22Rv1 (cell line): ENCODE measurements around the gene CORO1C.
A peak's percentile ranks its signal among the peaks of the same experiment; 100 is the strongest.

Source experiments
- H3K27ac ChIP-seq: fragments of 450-650 bp; 2 replicates; pipeline ENCODE4 v1.5.1; 2017
- CTCF ChIP-seq: fragments of 450-650 bp; IDR thresholded peaks from 2 replicates; pipeline ENCODE4 v1.5.1; 2017; ENCODE audit warnings: mild to moderate bottlenecking
- ZFX ChIP-seq: fragments of 450-650 bp; IDR thresholded peaks from 2 replicates; pipeline ENCODE4 v1.6.1; 2017; ENCODE audit warnings: antibody characterized with exemption, borderline replicate concordance

CORO1C gene

GRCh38 chr12:108731105-108731865 lies at the start of gene CORO1C:
TSS of gene CORO1C (minus strand) at chr12:108731518. CDS start at chr12:108701318, 30,200 bp downstream.
- peak within 1 kb of the TSS; percentile 76 for H3K27ac ChIP-seq
- TF ChIP-seq ZFX, result no peak
- peak; percentile 97 for TF ChIP-seq CTCF

GRCh38 chr12:108779998-108780688 lies 48.8 kb upstream of the CORO1C start:
- no peak overlapping the region for H3K27ac ChIP-seq
- no peak for TF ChIP-seq CTCF
- TF ChIP-seq ZFX, result no peak

DNA sequence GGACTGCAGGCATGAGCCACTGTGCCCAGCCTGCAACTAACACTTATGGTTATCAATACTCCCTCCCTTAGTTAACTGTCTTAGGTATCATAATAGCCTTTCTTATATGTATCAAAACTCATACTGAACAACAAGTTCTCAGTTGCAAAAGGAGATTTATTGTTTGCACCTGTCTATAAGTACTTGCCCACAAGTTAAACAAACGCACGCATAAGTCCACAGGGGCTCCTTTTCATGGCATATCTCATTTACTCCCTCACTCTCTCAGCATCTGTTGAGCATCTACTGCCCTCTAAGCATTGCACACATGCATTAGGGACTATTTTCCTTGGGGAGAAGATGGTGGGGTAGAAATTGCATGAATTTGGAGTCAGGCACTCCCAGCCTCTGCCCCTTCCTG lies 46.7 kb upstream of the CORO1C start:
- no peak overlapping the region for H3K27ac ChIP-seq
- TF ChIP-seq ZFX, result no peak
- TF ChIP-seq CTCF, result no peak

GRCh38 chr12:108777156-108777555 lies 45.8 kb upstream of the CORO1C start:
- TF ChIP-seq ZFX (no peak), CTCF (no peak)
- H3K27ac ChIP-seq, result no peak overlapping the region

GRCh38 chr12:108773798-108774788 lies 42.8 kb upstream of the CORO1C start:
- TF ChIP-seq CTCF (no peak), ZFX (no peak)
- H3K27ac ChIP-seq, result no peak overlapping the region

DNA sequence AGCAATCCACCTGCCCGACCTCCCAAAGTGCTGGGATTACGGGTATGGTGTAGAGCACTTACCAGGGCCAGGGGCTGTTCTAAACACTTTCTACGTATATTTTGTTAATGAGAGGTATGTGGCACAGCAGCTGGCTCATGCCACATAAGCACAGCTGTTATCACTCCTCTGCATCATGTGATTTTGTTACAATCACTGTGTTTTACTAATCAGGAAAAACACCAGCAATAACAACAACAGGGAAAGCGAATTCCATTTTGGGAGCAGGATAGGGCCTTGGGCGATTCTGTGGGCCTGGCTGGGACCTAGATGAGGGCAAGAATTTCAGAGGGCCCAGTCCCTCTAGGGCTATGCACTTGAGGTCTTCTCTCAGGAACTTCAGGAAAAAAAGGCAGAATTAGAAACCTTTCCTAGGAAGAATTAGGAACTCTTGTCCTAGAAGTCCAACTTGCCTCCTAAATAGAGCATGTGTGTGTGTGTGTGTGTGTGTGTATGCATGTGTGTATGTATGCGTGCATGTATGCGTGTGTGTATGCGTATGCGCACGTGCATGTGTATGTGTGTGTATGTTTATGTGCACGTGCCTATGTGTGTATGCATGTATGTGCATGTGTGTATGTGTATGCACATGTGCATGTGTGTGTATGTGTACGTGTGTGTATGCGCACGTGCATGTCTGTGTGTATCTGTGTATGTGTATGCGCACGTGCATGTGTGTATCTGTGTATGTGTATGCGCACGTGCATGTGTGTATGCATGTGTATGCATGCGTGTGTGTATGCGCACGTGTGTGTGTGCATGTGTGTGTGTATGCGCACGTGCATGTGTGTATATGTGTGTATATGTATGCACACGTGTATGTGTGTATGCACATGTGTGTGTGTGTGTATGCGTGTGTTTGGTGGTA lies 41.8 kb upstream of the CORO1C start:
- H3K27ac ChIP-seq, result no peak overlapping the region
- TF ChIP-seq CTCF (no peak), ZFX (no peak)
